ENCODE data around the gene ZNF460. TPM values are rescaled to one million over a fixed set of nuclear protein-coding genes. Genes with fewer than 3 reads are reported as not detected.

Gene ZNF460
- 0.89 to 1.2 TPM (median 0.96 TPM) in 5 replicates for total RNA-seq (2022; extraction: Qiagen RNA extraction; ENCODE audit: low read depth)

DNA sequence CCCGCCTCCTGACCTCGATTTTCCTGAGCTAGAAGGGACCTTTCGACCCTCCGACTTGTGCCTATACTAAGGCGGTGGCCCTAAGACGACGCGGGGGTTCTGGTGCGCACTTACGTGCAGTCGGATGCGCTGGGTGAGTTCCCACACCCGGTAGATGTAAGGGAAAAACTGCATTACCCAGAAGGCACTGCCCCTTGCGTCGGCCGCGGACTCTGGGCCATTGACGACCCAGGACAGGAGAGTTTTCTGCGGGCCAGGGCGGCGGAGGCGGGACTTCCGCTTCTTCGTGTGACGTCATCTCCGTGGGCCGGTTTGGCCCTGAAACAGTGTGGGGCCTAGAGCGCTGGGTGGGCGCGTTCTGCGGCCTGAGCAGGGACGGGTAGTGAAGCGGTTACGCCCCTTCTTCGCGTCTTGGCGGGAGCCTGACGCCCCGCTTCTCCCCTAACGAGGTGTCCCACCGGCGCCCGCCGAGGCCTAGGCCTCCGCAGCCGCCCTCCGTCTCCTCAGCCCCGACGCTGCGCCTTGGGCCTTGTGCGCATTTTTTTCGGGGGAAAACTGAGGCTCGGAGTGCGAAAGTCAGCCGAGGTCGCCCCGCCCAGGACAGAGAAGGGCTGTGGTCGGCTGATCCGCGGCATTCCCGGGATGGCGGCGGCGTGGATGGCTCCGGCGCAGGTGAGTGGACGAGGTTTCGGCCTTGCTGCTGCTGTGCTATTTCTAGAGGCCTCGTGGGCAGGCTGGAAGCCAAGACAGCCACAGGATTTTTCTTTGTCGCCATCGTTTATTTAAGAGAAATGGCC is at the start of gene ZNF460:
ZNF460 (plus strand) TSS at position 321 of the 797 bp plus-strand sequence; CDS start at position 643, 322 bp downstream.

GRCh38 chr19:57240311-57241090 is 39.8 kb upstream of the ZNF460 start, which contains the start of gene ZNF805:
ZNF805 (plus strand) TSS chr19:57240632; CDS start chr19:57240892, 260 bp downstream.

GRCh38 chr19:57320180-57321084 is 40.1 kb downstream of the ZNF460 start, which contains the start of gene ZNF543:
ZNF543 (plus strand) TSS chr19:57320472; CDS start chr19:57320854, 382 bp downstream.

Other genes with a start within 250 kb of the ZNF460 start
- not detected in 5 replicates for gene USP29, start 160.5 kb upstream of the ZNF460 start, total RNA-seq (2022; extraction: Qiagen RNA extraction; ENCODE audit: low read depth)
- not detected in 5 replicates for gene ZIM3, start 135.3 kb upstream of the ZNF460 start, total RNA-seq (2022; extraction: Qiagen RNA extraction; ENCODE audit: low read depth)
- gene DUXA, start 113.0 kb upstream of the ZNF460 start, total RNA-seq (2022; extraction: Qiagen RNA extraction; ENCODE audit: low read depth): not detected in 5 replicates
- 6.8 to 9.0 TPM (median 7.4 TPM) in 5 replicates for gene ZNF264, start 89.0 kb upstream of the ZNF460 start, total RNA-seq (2022; extraction: Qiagen RNA extraction; ENCODE audit: low read depth)
- 0.23 to 0.73 TPM (median 0.37 TPM) in 5 replicates for gene AURKC, start 49.5 kb upstream of the ZNF460 start, total RNA-seq (2022; extraction: Qiagen RNA extraction; ENCODE audit: low read depth)
- 1.2 to 2.4 TPM (median 2.0 TPM) in 5 replicates for gene ZNF805, start 39.9 kb upstream of the ZNF460 start, total RNA-seq (2022; extraction: Qiagen RNA extraction; ENCODE audit: low read depth)
- 0.78 to 1.7 TPM (median 1.4 TPM) in 5 replicates for gene ZNF543, start 40.0 kb downstream of the ZNF460 start, total RNA-seq (2022; extraction: Qiagen RNA extraction; ENCODE audit: low read depth)
- gene ZNF304, start 70.8 kb downstream of the ZNF460 start, total RNA-seq (2022; extraction: Qiagen RNA extraction; ENCODE audit: low read depth): 2.0 to 2.5 TPM (median 2.3 TPM) in 5 replicates
- gene TRAPPC2B, start 83.1 kb downstream of the ZNF460 start, total RNA-seq (2022; extraction: Qiagen RNA extraction; ENCODE audit: low read depth): 15.8 to 18.0 TPM (median 16.3 TPM) in 5 replicates
- 1.4 to 2.2 TPM (median 1.7 TPM) in 5 replicates for gene ZNF547, start 83.1 kb downstream of the ZNF460 start, total RNA-seq (2022; extraction: Qiagen RNA extraction; ENCODE audit: low read depth)
- gene ZNF548, start 109.4 kb downstream of the ZNF460 start, total RNA-seq (2022; extraction: Qiagen RNA extraction; ENCODE audit: low read depth): 2.2 to 4.6 TPM (median 3.9 TPM) in 5 replicates
- gene ZNF17, start 130.7 kb downstream of the ZNF460 start, total RNA-seq (2022; extraction: Qiagen RNA extraction; ENCODE audit: low read depth): 4.0 to 7.4 TPM (median 4.9 TPM) in 5 replicates
- gene ZNF749, start 154.8 kb downstream of the ZNF460 start, total RNA-seq (2022; extraction: Qiagen RNA extraction; ENCODE audit: low read depth): 14.1 to 17.2 TPM (median 14.4 TPM) in 5 replicates
- 0.08 to 0.10 TPM in 2 of 5 replicates, not detected in the others for gene VN1R1, start 176.7 kb downstream of the ZNF460 start, total RNA-seq (2022; extraction: Qiagen RNA extraction; ENCODE audit: low read depth)
- 0.58 to 1.8 TPM (median 1.5 TPM) in 5 replicates for gene ZNF772, start 197.1 kb downstream of the ZNF460 start, total RNA-seq (2022; extraction: Qiagen RNA extraction; ENCODE audit: low read depth)
- 5.6 to 9.9 TPM (median 6.5 TPM) in 5 replicates for gene ZNF419, start 207.3 kb downstream of the ZNF460 start, total RNA-seq (2022; extraction: Qiagen RNA extraction; ENCODE audit: low read depth)
- gene ZNF773, start 219.5 kb downstream of the ZNF460 start, total RNA-seq (2022; extraction: Qiagen RNA extraction; ENCODE audit: low read depth): 3.6 to 5.6 TPM (median 5.5 TPM) in 5 replicates
- 1.5 to 2.1 TPM (median 1.8 TPM) in 5 replicates for gene ZNF549, start 246.9 kb downstream of the ZNF460 start, total RNA-seq (2022; extraction: Qiagen RNA extraction; ENCODE audit: low read depth)